NCI-H2227 treated with DMSO at 0.1 percent for 48 hours (cell line): Measurements from ENCODE around the gene TBC1D24.
A peak's percentile ranks its signal among the peaks of the same experiment; 100 is the strongest.

Experiments
- DNase-seq: peaks from one replicate; lab custom pipeline; 2025; lab: John Stamatoyannopoulos, UW

Gene TBC1D24

DNA sequence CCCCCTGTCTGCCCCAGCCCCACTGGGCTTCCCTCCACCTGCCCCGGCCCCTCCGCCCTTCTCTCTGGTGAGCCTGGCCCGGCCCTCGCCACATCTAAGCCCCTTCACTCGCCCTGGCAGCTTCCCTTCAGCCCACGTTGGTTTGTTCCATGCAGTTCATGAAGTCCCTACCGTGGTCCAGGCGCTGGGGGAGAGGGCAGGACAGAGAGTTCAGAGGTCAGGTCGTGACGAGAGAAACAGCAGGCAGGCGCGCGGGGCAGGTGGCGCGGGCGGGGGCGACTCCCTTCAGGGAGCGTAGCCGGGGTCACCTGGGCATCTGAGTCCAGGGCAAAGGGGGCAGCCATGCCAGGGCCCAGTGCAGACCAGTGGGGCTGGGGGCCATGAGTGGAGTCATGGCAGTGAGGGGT, 23.9 kb upstream of the TBC1D24 start:
- DNase-seq, result no peak

DNA sequence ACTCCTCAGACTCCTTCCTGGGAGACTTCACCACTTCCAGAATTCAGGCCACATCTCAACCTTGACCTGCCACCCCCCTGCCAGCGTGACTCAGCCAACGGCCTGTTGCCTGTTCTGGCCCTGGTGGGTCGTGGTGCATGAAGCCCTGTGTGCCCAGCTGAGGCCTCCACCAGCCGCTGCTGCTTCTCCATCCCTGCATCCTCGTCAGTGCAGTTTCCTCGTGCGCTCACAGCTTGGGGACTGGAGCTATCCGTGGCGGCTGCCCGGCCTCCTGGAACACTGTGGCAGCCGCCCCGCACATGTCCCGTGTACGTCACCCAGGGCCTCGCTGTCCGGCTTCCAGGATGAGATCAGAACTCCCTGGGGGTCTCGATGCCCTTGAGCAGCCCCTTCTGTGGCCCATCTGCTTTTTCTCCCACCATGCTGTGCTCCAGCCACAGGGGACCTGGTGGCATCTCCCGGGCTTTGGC, 23.0 kb upstream of the TBC1D24 start:
- DNase-seq, result no peak

DNA sequence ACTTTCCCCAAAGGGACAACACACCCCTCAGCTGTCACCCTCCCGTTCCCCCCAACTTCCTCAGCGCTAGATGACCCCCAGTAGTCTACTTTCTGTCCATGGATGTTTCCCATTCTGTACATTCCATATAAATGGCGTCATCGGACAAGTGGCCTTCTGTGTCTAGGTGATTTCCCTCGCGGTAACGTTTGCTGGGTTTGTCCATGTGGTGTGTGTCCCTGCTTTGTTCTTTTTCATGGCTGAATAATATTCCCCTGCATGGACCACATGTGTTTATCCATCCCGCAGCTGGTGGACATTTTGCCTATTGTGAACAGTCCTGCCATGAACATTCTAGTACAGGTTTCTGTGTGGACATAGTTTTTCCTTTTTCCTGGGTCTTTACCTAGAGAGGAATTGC, 22.3 kb upstream of the TBC1D24 start:
- no peak for DNase-seq

DNA sequence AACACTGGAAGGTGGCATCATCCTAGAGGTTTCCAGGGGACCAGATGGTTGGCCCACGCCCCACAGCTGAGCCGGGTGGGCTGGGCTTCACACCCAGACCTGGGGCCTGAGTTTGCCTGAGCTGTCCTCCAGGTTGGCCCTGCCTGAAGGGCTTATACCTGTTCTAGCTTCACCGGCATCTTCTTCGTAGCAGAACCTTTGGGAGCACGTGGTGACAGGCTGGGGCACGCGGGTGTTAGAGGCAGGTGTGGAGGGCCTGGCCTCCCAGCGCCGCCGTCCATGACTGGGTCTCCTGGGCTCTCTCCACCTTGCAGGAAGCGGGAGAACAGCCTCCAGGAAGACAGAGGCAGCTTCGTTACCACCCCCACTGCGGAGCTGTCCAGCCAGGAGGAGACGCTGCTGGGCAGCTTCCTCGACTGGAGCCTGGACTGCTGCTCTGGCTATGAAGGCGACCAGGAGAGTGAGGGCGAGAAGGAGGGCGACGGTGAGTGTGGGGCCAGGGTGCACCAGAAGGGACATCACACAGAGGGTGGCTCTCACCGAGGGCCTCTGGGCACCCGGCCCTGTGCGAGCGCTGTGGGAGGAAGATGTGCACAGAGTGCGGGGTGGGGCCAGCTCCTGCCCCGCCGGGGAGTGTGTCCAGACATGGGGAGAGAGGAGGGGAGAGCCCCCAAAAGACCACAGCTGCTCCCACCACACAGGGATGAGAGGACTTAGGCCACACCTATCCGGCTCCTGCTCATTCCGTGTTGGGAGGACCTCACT, 19.7 kb upstream of the TBC1D24 start:
- no peak for DNase-seq

DNA sequence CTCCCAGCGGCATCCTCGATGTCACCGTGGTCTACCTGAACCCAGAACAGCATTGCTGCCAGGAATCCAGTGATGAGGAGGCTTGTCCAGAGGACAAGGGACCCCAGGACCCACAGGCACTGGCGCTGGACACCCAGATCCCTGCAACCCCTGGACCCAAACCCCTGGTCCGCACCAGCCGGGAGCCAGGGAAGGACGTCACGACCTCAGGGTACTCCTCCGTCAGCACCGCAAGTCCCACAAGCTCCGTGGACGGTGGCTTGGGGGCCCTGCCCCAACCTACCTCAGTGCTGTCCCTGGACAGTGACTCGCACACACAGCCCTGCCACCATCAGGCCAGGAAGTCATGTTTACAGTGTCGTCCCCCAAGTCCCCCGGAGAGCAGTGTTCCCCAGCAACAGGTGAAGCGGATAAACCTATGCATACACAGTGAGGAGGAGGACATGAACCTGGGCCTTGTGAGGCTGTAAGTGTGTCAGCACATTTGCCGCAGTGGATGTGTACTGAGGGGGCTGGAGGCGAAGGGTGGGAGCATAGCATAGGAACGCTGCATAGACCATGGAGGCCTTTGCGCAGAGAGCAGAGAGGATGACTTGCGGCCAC, 18.3 kb upstream of the TBC1D24 start:
- DNase-seq, result no peak

DNA sequence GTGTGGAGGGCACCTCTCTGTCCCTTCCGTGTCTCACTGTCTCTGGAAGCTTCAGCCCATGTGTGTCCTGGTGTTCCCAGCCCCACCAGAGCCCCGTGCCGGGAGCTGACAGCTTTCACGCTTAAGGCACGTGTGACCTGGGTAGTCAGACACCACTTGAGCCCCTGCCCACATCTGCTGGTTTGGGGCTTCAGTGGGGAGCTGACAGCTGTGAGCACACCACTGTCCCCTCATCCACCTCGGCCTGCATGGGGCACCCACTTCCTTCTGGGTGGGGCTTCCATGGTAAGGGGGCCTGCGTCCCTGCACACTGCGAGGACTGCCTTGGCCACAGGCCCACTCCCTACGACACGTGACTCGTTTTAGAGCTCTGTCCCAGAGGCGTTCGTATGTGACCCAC, 17.7 kb upstream of the TBC1D24 start:
- no peak for DNase-seq

DNA sequence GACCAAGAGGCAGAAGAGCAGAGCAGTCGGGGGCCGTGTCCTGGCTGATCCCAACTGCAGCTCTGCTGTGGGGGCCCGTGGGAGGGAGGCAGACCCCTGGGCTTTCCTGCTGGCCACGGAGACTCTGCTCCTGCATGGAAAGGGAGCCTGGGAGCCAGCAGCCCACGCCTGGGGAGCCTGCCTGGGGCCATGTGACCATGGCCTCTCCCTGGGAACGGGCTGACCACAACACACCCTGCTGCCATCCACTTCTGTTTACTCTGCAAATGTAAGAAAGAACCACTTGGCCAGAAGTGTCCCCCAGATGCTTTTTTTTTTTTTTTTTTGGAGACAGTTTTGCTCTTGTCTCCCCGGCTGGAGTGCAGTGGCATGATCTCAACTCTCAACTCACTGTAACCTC, 17.0 kb upstream of the TBC1D24 start:
- no peak for DNase-seq

DNA sequence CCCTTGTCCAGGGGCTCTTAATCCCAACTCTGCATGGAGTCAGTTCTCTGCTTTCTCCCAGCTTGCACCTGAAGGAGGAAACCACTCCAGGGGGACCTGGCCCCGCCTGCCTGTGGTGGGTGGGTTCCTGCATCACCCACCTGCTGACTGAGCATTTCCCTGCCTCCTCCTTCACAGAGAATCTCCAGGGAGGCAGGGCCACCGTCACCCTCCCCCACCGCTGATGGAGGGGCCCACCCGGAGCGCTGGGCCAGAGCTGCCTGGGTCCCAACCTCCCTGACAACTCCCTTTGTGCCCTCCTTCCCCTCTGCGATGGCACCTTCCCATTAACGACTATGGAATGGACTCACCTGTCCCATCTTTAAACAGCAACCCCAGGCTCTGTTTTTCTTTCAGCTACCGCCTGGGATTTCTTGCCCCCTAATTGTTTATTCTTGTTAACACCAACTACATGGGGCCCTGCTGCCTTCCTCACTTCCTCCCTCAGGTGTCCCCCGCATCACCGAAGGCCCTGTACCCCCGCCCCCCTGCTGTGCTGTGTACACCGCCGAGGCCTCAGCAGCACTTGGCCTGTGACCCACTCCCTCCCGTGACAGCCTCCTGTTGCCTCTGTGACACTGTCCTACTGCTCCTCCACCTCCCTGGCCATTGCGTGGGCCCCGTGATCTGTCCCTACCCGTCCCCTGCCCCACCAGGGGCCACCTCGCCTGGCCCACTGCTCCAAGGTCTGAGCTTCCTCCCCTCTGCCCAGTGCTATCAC, 15.9 kb upstream of the TBC1D24 start:
- no peak for DNase-seq

DNA sequence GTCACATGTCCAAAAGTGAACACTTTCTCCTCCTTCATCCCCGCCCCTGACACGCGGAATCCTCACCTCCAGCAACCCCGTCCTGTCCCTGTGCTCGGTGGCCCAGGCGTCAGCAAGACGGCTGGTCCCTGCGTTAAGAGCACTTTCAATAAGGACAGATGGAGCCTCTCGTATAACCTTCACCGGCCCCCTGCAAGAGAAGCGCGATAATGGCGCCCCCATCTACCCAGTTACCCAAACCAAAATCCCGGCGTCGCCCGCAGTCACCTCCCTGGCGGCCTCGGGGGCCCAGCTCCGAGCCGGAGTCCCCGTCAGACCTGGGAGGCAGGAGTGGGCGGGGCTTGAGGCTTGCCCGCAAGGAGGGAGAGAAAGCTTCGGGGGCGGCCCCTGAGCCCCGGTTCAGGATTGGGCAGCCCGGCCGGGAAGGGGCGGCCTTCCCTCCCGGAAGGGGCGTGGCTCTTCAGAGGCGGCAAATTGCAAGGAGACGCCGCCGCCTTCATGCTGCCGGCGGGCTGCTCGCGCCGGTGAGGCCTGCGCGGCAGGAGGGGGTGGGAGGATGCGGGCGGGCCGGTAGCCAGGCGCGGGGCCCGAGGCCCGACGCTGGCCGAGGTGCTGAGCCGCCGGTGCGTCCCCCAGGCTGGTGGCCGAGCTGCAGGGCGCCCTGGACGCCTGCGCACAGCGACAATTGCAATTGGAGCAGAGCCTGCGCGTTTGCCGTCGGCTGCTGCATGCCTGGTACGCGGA, 15.1 kb upstream of the TBC1D24 start, which contains the start of gene TEDC2:
TSS of gene TEDC2 (plus strand) at position 463 of the 744 bp plus-strand sequence. CDS start at position 499, 36 bp downstream.
- DNase-seq, result peak; percentile 95

DNA sequence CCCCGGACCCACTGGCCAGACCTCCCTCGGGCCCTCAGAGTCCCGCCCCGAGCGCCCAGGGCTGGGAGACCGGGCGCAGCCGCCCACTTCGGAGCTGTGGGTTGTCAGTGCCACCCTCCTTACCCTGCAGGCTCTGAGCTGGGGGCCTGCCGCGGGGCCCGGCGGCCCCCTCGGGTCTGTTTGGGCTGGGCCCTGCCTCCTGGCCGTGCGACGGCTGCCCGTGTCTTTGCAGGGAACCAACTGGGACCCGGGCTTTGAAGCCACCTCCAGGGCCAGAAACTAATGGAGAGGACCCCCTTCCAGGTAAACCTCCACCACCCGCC, 14.6 kb upstream of the TBC1D24 start:
- no peak for DNase-seq

DNA sequence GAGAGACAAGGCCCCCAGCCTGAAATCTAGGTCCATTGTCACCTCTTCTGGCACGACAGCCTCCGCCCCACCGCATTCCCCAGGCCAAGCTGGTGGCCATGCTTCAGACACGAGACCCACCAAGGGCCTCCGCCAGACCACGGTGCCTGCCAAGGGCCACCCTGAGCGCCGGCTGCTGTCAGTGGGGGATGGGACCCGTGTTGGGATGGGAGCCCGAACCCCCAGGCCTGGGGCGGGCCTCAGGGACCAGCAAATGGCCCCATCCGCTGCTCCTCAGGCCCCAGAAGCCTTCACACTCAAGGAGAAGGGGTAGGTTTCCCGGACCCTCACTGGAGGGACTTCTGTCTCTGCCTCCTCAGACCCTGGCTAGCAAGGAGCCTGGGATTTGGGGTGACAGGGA, 14.0 kb upstream of the TBC1D24 start:
- DNase-seq, result no peak

DNA sequence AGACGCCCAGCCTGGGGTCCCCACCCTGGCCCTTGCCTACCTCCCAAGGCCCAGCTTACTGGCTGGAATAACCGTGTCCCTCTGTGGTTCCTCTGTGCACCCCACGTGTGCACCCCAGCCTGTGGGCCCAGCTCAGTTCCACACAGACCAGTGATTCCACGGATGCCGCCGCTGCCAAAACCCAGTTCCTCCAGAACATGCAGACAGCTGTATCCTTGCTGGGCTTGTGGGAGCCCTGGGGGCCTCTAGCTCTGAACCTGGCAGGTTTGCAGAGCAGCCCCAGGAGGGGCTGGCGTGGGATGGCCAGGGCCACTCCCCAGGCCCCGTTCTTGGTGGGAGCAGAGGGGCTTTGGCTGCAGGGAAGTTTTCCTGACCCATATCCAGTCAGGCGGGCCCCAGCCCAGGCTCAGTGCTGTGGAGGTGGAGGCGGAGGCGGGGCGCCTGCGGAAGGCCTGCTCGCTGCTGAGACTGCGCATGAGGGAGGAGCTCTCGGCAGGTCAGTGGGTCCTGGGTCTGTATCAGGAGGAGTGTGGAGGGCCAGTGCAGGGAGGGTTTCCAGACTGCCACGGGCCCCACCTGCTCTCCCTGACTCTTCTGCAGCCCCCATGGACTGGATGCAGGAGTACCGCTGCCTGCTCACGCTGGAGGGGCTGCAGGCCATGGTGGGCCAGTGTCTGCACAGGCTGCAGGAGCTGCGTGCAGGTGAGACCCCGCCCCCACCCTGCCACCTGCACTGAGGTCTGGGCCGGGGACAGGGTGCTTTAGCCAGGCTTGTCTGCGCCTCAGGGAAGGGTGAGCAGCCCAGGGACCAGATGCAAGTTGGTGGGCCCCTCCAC, 12.7 kb upstream of the TBC1D24 start:
- DNase-seq, result no peak

DNA sequence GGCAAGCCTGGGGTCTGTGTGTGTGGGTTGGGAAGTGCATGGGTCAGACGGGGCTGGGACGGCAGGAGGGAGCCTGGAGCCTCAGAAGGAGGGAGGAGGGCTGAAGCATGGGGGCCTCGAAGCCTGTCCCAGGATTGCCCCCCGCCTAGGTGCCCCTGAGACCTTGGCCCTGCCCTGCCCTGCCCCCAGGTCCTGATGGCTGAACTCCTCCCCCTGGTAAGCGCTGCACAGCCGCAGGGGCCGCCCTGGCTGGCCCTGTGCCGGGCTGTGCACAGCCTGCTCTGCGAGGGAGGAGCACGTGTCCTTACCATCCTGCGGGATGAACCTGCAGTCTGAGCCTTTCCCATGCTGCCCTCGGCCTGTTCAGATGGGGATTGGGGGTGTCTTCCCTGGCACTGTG, 10.6 kb upstream of the TBC1D24 start:
- DNase-seq, result no peak

DNA sequence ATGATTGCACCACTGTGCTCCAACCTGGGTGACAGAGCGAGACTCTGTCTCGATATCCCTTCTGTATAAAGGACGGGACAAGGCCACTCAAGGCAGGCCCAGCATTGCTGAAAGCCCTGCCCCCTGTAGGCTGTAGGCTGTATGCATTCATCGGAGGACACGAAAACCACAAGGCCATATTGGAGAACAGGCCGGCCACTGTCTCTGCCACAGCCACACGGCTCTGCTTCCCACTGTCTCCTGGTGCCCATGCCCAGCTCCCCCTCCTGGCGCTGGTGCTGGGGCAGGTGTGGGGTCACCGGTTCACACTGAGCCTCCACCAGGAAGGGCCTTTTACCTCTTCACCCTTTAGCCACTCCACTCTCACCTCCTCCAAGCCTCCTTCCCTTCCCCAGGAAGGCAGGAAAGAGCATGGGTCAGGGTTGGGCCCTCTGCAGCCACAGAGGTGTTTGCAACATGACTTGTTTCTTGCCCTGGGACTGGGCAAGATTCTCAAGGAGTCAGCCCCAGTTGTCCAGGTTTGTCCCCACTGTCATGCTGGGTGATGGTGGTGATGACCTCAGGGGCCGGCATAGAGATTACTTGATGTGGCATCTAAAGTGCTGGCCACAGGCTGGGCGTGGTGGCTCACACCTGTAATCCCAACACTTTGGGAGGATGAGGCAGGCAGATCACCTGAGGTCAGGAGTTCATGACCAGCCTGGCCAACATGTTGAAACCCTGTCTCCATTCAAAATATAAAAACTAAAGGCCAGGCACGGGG, 9.1 kb upstream of the TBC1D24 start:
- DNase-seq, result no peak

DNA sequence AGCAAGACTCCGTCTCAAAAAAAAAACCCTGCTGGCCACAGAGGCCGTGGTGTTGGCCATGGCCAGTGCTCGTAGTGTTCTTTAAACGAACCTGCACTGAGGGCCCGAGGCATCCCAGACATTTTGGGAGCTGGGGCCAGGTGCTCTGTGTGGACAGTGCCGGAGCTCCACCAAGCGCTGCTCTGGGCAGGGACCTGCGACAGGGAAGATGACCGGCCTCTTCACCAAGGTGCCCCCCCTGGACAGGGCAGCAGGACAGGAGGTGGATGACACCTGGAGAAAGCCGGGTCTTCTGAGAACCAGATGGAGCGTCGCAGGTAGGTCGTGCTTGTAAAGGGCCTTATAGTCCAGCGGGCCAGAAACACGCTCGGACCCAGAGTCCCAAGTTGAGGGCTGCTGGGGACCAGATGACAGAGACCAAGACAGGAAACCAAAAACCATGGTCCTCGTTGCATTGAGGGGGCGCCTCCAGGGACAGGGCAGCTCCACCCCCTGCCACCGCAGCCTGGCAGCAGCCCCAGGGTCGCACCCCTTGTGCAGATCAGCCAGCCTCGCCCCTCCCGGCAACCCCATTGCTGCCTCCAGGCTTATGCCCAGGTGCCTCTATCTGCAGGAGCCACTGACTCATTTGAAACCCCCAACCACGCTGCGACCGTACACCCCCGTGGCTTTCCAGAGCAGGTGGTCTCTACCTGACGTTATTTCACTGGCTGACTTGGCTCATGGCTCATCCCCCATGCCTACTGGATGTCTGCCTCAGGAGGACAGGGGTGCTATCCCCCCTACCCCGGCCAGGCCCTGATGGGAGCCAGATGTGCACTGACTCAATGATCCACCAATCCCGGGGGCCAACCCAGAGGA, 8.0 kb upstream of the TBC1D24 start:
- no peak for DNase-seq

DNA sequence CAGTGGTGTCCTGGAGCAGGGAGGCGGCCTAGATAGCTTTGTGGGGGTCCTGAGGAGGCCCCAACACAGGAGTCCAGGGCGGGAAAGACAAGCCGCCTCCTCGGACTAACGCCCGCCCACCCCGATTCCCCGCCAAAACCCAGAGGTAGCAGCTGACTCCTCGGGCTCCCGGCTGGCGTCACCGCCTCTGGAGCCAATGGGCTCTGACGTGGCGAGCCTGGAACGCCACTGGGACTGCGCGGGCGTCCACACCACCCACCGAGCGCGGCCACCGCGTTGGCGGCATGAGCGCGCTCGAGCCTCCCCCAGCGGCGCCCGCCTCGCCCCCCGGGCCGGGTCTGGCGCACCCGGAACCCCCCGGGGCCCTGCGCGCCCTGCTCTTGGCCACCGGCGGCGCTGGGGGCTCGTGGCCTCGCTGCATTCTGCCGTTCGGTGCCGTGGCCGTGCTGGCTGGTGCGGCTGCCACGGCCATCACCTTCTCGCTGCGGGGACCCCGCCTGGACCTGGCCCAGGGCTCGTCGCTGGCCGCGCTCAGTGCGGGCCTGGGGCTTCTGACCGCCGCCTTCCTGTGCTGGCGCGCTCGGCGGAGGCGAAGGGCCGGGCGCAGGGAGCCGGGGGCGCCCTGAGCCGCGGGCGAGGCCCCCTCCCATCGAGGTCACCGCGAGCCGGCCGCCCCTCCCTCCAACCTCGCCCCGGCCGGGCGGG, 7.2 kb upstream of the TBC1D24 start:
- DNase-seq, result no peak

DNA sequence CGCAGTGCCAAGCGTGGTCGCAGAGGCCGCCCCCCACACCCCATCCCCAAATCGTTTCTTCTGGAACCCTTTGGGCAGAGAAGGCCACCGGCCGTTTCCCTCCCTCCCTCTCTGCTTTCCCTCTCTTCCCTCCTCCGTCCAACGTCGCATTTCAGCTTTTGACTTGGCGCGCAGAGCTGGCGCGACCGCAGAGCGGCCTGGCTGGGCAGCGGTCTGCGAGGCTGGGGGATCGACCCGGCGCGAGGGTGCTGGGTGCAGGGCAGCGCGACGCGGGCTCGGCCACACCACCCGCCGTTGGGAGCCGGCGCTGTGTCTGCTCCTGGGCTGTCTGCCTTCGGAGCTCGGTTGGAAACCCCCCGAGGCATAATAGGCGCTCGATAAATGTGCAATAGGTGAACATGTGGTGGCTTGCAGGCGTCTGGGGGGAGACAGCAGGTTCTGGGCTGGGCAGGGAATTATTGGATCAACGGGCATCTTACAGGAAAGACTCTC, 6.6 kb upstream of the TBC1D24 start:
- no peak for DNase-seq

DNA sequence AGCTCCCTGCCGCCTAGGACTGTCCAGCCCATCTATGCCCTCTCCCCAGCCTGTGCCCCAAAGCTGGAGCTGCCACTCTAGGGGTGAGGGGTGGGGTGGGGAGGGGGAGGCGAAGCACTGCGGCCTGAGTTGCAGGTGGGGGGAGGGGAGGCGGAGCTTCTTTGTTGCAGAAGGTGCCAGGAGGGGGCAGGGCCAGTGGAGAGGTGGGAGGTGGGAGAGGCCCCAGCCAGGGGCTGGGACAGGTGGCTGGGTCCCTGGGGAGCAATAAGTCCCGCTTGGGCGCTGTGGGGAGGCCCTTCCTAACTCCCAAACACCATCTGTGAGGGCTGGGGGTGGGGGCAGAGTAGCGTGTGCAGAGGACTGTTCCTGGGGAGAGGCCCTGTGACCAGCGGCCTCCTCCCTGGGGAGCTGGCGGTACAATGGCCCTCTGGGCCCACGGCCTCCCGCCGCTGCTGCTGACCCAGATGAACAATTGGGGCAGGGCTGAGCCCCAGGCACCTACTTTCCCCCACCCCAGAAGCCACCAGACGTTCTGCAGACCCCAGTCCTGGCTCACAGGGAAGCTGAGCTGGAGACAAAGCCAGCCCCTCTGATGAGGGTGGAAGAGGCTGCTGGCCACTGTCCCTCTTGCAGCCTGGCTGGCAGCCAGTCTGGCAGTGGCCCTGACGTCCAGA, 6.1 kb upstream of the TBC1D24 start:
- DNase-seq, result no peak
